HCT116 (cell line): ENCODE results near the gene RAI14. TPM values are rescaled to one million over a fixed set of nuclear protein-coding genes. Genes with fewer than 3 reads are reported as not detected.

ENCODE experiments used
- ATAC-seq: fragments of 200-7000 bp; cut with Tn5 transposase; 2 replicates; pipeline ENCODE4 v1.9.1; 2020; ENCODE audit warnings: mild to moderate bottlenecking, moderate library complexity
- BruUV-seq: library from RNA; stranded (reverse); fragments of 400-500 nt; replicated peaks from 2 replicates; lab custom pipeline; 2021; lab: Mats Ljungman, UMichigan
- CTCF ChIA-PET: fragments of 300-600 bp; sonication (Branson Sonifier 250); formaldehyde crosslinking; loops from one replicate; lab custom pipeline; 2021; ENCODE audit warnings: antibody characterized with exemption; lab: Charles Lee
- POLR2A ChIA-PET: fragments of 300-600, 350-600 bp; sonication (Branson Sonifier 250); formaldehyde crosslinking; loops from one replicate; lab custom pipeline; 2021; ENCODE audit warnings: antibody characterized with exemption; lab: Charles Lee
- RAD21 ChIA-PET, 2 experiments: fragments of 300-600 bp; sonication (Branson Sonifier 250); formaldehyde crosslinking; loops; one replicate each; lab custom pipeline; 2023; ENCODE audit warnings: low total read pairs in 2 of 2; ENCODE audit not compliant: uncharacterized antibody in 2 of 2, unreplicated experiment in 2 of 2, low non-redundant PET in 1 of 2; lab: Charles Lee
- DNase-seq: peaks from one replicate; pipeline ENCODE4 v3.0.0-alpha.2; 2010; ENCODE audit warnings: low read depth, low spot score
- H2AFZ ChIP-seq: fragments of 200-600 bp; shearing (Covaris generic), sonication (generic); 2 replicates; pipeline ENCODE4 v1.6.1; 2017; ENCODE audit warnings: low read depth, mixed run types, mixed read lengths, antibody characterized with exemption, low read length; ENCODE audit not compliant: poor library complexity, severe bottlenecking
- H3K27ac ChIP-seq: 2 replicates; pipeline ENCODE4 v1.5.1; 2012; ENCODE audit warnings: low read depth, low read length
- H3K27me3 ChIP-seq: fragments of 200-600 bp; sonication (generic); 2 replicates; pipeline ENCODE4 v1.6.1; 2016; ENCODE audit warnings: mixed run types, low read length, mixed read lengths; ENCODE audit not compliant: insufficient read depth
- H3K36me3 ChIP-seq, 2 experiments: fragments of 200-500 bp in 1 of 2; fragments of 200-600 bp in 1 of 2; sonication (Bioruptor generic) in 1 of 2; sonication (generic) in 1 of 2; 2 replicates each; pipeline versions ENCODE4 v1.5.1 to v1.6.1; 2014 to 2016; ENCODE audit warnings: low read length in 2 of 2, inconsistent platforms in 1 of 2, mixed read lengths in 1 of 2, mixed run types in 1 of 2; ENCODE audit not compliant: insufficient read depth in 2 of 2, control insufficient read depth in 1 of 2
- H3K4me1 ChIP-seq, 2 experiments: fragments of 200-600 bp in 1 of 2; sonication (generic) in 1 of 2; 2 replicates each; pipeline versions ENCODE4 v1.5.1 to v1.6.1; 2012 to 2017; ENCODE audit warnings: low read length in 2 of 2, inconsistent platforms in 1 of 2, mild to moderate bottlenecking in 1 of 2, mixed read lengths in 1 of 2, mixed run types in 1 of 2, moderate library complexity in 1 of 2; ENCODE audit not compliant: insufficient read depth in 2 of 2, control insufficient read depth in 1 of 2
- H3K4me2 ChIP-seq: fragments of 200-600 bp; sonication (generic); 2 replicates; pipeline ENCODE4 v1.6.1; 2017; ENCODE audit warnings: mixed run types, low read length, mixed read lengths
- H3K4me3 ChIP-seq, 2 experiments: fragments of 200-600 bp in 1 of 2; sonication (generic) in 1 of 2; replicated peaks in 1 of 2; 2 replicates each; pipeline ENCODE4 v1.5.1; 2011 to 2016; ENCODE audit warnings: low read length in 2 of 2, control low read depth in 1 of 2, low read depth in 1 of 2, mild to moderate bottlenecking in 1 of 2, mixed read lengths in 1 of 2, mixed run types in 1 of 2
- H3K79me2 ChIP-seq: fragments of 200-600 bp; sonication (generic); 2 replicates; pipeline ENCODE4 v1.6.1; 2017; ENCODE audit warnings: mild to moderate bottlenecking, mixed run types, low read length, moderate library complexity, mixed read lengths; ENCODE audit not compliant: insufficient read depth
- H3K9ac ChIP-seq: fragments of 200-600 bp; sonication (generic); 2 replicates; pipeline ENCODE4 v1.6.1; 2016; ENCODE audit warnings: low read length, mixed read lengths
- H3K9me2 ChIP-seq: fragments of 200-600 bp; sonication (generic), shearing (Covaris generic); 2 replicates; pipeline ENCODE4 v1.6.1; 2017; ENCODE audit warnings: mixed run types, mild to moderate bottlenecking, moderate library complexity; ENCODE audit not compliant: insufficient read depth
- H3K9me3 ChIP-seq, 2 experiments: fragments of 200-500 bp in 1 of 2; fragments of 200-600 bp in 1 of 2; sonication (Bioruptor generic) in 1 of 2; sonication (generic) in 1 of 2; 2 replicates each; pipeline ENCODE4 v1.6.1; 2014 to 2017; ENCODE audit warnings: low read length in 2 of 2, mixed read lengths in 2 of 2, inconsistent platforms in 1 of 2, low read depth in 1 of 2, mild to moderate bottlenecking in 1 of 2, mixed run types in 1 of 2, moderate library complexity in 1 of 2; ENCODE audit not compliant: control insufficient read depth in 1 of 2, insufficient read depth in 1 of 2
- H4K20me1 ChIP-seq: fragments of 200-600 bp; sonication (generic), shearing (Covaris generic); 2 replicates; pipeline ENCODE4 v1.6.1; 2017; ENCODE audit warnings: mixed run types, mild to moderate bottlenecking, moderate library complexity; ENCODE audit not compliant: insufficient read depth
- ELF1 ChIP-seq: IDR thresholded peaks from 2 replicates; pipeline ENCODE4 v1.6.1; 2012; ENCODE audit warnings: low read depth, borderline replicate concordance
- EZH2 ChIP-seq: fragments of 200-600 bp; sonication (generic); IDR thresholded peaks from 2 replicates; pipeline ENCODE4 v1.6.1; 2017; ENCODE audit warnings: antibody characterized with exemption, mixed run types
- EZH2phosphoT487 ChIP-seq: fragments of 200-600 bp; IDR thresholded peaks from 2 replicates; pipeline ENCODE4 v1.6.1; 2018; ENCODE audit warnings: antibody characterized with exemption, borderline replicate concordance
- POLR2AphosphoS5 ChIP-seq: IDR thresholded peaks from 2 replicates; pipeline ENCODE4 v1.6.1; 2011; ENCODE audit warnings: mild to moderate bottlenecking, low read depth, low read length, moderate library complexity
- RAD21 ChIP-seq: IDR thresholded peaks from 2 replicates; pipeline ENCODE4 v1.6.1; 2012; ENCODE audit warnings: low read depth, mild to moderate bottlenecking
- SIN3A ChIP-seq: IDR thresholded peaks from 2 replicates; pipeline ENCODE4 v1.6.1; 2012; ENCODE audit warnings: low read depth
- SRF ChIP-seq: IDR thresholded peaks from 2 replicates; pipeline ENCODE4 v1.6.1; 2012; ENCODE audit warnings: low read depth
- ZFX ChIP-seq: fragments of 450-650 bp; IDR thresholded peaks from 2 replicates; pipeline ENCODE4 v1.6.1; 2017
- intact Hi-C: fragments of 100-400 bp; cut with micrococcal nuclease; formaldehyde crosslinking; loops from 2 replicates; pipeline ENCODE4 v1.10.0; 2022
- total RNA-seq: library from RNA; stranded (reverse); gene quantifications from one replicate; pipeline ENCODE4 v1.2.1, GENCODE V29; 2021; ENCODE audit not compliant: unreplicated experiment
- TF ChIP-seq, protein P1 (sequence below): IDR thresholded peaks from 2 replicates; pipeline ENCODE4 v1.6.1; 2012; ENCODE audit warnings: low read depth

Gene RAI14
- total RNA-seq, 1 experiment from 2014 or later = 47.9 TPM

DNA sequence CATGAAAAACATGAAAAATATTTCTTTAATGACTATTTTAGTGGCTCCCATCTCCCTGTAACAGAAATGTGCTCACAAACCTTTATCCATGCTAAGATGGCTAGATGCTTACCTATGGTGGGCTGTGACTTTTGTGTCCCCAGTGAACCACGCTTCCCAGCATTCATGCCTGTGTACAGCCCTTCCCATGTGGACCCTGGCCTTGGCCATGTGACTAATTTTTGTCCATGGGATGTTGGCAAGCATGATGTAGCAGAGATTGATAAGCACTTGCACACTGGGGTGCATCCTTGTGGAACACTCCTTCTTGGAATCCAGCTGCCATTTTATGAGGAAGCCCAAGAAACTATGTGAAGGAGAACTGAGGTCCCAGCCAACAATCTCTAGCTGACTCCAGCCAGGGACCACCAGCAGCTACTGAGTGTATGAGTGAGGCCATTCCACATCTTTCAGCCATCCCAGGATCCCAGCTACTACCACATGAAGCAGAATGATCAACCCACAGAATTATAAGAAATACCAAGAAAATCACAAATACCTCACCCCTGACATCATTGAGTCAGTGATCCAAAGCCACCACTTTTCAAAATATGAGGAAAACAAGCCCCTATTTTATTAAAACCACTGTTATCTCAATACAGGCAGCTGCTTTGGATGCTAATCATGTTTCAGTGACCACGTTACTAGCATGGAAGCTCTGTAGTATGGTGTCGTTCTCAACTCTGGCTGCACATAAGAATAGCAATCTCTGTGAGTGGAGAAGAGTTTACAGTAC is 16.1 kb upstream of the RAI14 start:
- H3K4me3 ChIP-seq = no peak overlapping the region
- no peaks in the 10 kb centered on the region for H3K27me3 ChIP-seq
- intact Hi-C loops = no loop called here
- no peaks in the 10 kb centered on the region for H3K4me1 ChIP-seq
- CTCF ChIA-PET = no interaction called here
- no peaks in the 10 kb centered on the region for H4K20me1 ChIP-seq
- no peaks in the 10 kb centered on the region for H3K9me3 ChIP-seq
- DNase-seq = no peak
- H3K27ac ChIP-seq = no peak overlapping the region
- no peak overlapping the region for H3K4me2 ChIP-seq
- no peak for ATAC-seq
- BruUV-seq = no TSS peak
- H2AFZ ChIP-seq = no peak overlapping the region
- H3K36me3 ChIP-seq = no peaks in the 10 kb centered on the region
- H3K9ac ChIP-seq = no peak overlapping the region
- RAD21 ChIA-PET = no interaction called here
- POLR2A ChIA-PET = no interaction called here
- H3K79me2 ChIP-seq = no peaks in the 10 kb centered on the region
- no peaks in the 10 kb centered on the region for H3K9me2 ChIP-seq
- TF ChIP-seq EZH2phosphoT487 (no peak), SRF (no peak), ELF1 (no peak), EZH2 (no peak), ZFX (no peak), RAD21 (no peak), POLR2AphosphoS5 (no peak), SIN3A (no peak)
- TF ChIP-seq, protein P1, sequence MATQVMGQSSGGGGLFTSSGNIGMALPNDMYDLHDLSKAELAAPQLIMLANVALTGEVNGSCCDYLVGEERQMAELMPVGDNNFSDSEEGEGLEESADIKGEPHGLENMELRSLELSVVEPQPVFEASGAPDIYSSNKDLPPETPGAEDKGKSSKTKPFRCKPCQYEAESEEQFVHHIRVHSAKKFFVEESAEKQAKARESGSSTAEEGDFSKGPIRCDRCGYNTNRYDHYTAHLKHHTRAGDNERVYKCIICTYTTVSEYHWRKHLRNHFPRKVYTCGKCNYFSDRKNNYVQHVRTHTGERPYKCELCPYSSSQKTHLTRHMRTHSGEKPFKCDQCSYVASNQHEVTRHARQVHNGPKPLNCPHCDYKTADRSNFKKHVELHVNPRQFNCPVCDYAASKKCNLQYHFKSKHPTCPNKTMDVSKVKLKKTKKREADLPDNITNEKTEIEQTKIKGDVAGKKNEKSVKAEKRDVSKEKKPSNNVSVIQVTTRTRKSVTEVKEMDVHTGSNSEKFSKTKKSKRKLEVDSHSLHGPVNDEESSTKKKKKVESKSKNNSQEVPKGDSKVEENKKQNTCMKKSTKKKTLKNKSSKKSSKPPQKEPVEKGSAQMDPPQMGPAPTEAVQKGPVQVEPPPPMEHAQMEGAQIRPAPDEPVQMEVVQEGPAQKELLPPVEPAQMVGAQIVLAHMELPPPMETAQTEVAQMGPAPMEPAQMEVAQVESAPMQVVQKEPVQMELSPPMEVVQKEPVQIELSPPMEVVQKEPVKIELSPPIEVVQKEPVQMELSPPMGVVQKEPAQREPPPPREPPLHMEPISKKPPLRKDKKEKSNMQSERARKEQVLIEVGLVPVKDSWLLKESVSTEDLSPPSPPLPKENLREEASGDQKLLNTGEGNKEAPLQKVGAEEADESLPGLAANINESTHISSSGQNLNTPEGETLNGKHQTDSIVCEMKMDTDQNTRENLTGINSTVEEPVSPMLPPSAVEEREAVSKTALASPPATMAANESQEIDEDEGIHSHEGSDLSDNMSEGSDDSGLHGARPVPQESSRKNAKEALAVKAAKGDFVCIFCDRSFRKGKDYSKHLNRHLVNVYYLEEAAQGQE = no peak
